ENCODE data around the gene SUSD2. TPM values are rescaled to one million over a fixed set of nuclear protein-coding genes. Genes with fewer than 3 reads are reported as not detected.
"Not testable (repeated sequence)": the region's sequence is repeated elsewhere in the genome, so short reads cannot be mapped to it uniquely, and the experiment has no call there.

Gene SUSD2
- total RNA-seq, 2 experiments from 2014 or later = 0.23 to 0.63 TPM

GRCh38 chr22:24238101-24238694 is 56.9 kb downstream of the SUSD2 start:
- DNase-seq; H3K27me3 Mint-ChIP-seq; CTCF ChIA-PET; H3K27ac Mint-ChIP-seq; H3K4me3 Mint-ChIP-seq; H3K9me3 Mint-ChIP-seq; POLR2A ChIA-PET; H3K36me3 Mint-ChIP-seq (ENCODE audit: low read depth): not testable (repeated sequence)
- H3K4me1 Mint-ChIP-seq = peaks cover 30% of the 10 kb centered on the region

Other genes starting within 250 kb of the SUSD2 start
- not detected for gene GSTT2B, start 220.3 kb upstream of the SUSD2 start, total RNA-seq
- 1 to 10 TPM; 2.2 to 2.3 TPM for gene DDTL, start 214.6 kb upstream of the SUSD2 start, total RNA-seq
- 100 to 1,000 TPM; 116 to 119 TPM for gene DDT, start 207.0 kb upstream of the SUSD2 start, total RNA-seq
- gene GSTT2, start 201.4 kb upstream of the SUSD2 start, total RNA-seq = not detected
- gene GSTT4, start 176.0 kb upstream of the SUSD2 start, total RNA-seq = not detected
- gene CABIN1, start 170.2 kb upstream of the SUSD2 start, total RNA-seq = 100 to 1,000 TPM; 100 to 102 TPM
- not detected for gene GGT5, start 63.6 kb downstream of the SUSD2 start, total RNA-seq
- 10 to 100 TPM; 33.2 to 37.9 TPM for gene SPECC1L, start 89.3 kb downstream of the SUSD2 start, total RNA-seq
- gene ADORA2A, start 246.1 kb downstream of the SUSD2 start, total RNA-seq = 10 to 100 TPM; 19.7 to 19.8 TPM

Measured in activated CD4-positive, alpha-beta memory T cell treated with anti-CD3 and anti-CD28 coated beads, Interleukin-2, amount 10 ng/mL, durations not matched to agents 7 days and 5 days (primary cell).